IPS-NIHi7 (cell line): ENCODE data around the gene LHX8.
A peak's percentile ranks its signal among the peaks of the same experiment; 100 is the strongest.
"Not testable (repeated sequence)": the region's sequence is repeated elsewhere in the genome, so short reads cannot be mapped to it uniquely, and the experiment has no call there.

Source experiments
- DNase-seq: peaks from one replicate; pipeline ENCODE4 v3.0.0; 2012; ENCODE audit warnings: mixed read lengths; ENCODE audit errors: extremely low spot score

LHX8 gene

GRCh38 chr1:75133750-75134646 is at the start of gene LHX8:
LHX8 (plus strand) TSS chr1:75134388; CDS start chr1:75136615, 2,227 bp downstream.
- no peak for DNase-seq

GRCh38 chr1:75085931-75086330 is 48.3 kb upstream of the LHX8 start:
- DNase-seq = no peak

GRCh38 chr1:75087278-75087677 is 46.9 kb upstream of the LHX8 start:
- DNase-seq = no peak

- DNase-seq = no peak
These were observed 42.0 kb upstream of the LHX8 start for GRCh38 chr1:75092141-75092540.

DNA sequence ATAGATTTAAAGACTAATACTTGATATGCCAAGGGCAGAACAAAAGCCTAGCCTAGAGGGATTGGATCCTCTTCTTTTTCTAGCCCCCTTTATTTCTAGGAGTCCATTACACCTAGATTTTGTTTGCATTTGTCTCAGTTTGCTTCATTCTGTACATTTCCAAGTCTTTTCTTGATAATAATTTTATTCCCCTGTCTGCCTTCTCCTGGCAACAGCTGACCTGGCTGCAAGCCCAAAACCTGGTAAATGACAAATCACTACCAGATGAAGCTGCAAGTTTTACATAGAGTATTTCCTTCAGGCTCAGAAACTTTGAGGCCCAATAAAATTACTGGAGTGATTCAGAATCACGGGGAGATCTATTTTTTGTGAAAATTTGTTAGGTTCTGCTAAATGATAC is 36.5 kb upstream of the LHX8 start:
- DNase-seq = no peak

DNA sequence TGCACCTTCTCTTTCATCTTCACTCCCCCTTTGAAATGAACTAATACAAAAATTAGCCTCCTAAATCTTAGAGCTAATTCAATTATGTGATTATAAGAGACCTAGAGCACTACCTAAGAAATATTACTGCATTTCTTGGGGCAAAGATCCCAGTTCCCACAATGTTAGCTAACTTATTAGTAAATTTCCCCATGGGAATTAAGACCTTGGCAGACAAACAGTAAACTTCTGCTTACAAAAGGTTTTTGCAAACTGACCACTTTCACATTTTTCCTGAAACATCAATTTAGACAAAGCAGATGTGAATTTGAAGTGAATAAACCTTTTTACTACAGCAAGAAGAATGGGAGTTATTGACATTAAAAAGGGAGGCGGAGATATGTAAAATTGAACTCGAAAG is 34.6 kb upstream of the LHX8 start:
- no peak for DNase-seq

GRCh38 chr1:75100481-75101092 is 33.6 kb upstream of the LHX8 start:
- DNase-seq = peak; percentile 10

DNA sequence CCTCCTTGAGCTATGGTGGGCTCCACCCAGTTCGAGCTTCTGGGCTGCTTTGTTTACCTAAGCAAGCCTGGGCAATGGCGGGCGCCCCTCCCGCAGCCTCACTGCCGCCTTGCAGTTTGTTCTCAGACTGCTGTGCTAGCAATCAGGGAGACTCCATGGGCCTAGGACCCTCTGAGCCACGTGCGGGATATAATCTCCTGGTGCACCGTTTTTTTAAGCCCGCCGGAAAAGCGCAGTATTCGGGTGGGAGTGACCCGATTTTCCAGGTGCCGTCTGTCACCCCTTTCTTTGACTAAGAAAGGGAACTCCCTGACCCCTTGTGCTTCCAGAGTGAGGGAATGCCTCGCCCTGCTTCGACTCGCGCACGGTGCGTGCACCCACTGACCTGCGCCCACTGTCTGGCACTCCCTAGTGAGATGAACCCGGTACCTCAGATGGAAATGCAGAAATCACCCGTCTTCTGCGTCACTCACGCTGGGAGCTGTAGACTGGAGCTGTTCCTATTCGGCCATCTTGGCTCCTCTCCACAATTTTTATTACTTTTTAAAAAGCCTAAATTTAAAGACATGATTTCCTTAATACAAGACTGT is 21.7 kb upstream of the LHX8 start:
- DNase-seq = not testable (repeated sequence)

GRCh38 chr1:75115654-75116053 is 18.5 kb upstream of the LHX8 start:
- DNase-seq = no peak

GRCh38 chr1:75123756-75124155 is 10.4 kb upstream of the LHX8 start:
- DNase-seq = no peak

GRCh38 chr1:75124510-75124909 is 9.7 kb upstream of the LHX8 start:
- DNase-seq = no peak

DNA sequence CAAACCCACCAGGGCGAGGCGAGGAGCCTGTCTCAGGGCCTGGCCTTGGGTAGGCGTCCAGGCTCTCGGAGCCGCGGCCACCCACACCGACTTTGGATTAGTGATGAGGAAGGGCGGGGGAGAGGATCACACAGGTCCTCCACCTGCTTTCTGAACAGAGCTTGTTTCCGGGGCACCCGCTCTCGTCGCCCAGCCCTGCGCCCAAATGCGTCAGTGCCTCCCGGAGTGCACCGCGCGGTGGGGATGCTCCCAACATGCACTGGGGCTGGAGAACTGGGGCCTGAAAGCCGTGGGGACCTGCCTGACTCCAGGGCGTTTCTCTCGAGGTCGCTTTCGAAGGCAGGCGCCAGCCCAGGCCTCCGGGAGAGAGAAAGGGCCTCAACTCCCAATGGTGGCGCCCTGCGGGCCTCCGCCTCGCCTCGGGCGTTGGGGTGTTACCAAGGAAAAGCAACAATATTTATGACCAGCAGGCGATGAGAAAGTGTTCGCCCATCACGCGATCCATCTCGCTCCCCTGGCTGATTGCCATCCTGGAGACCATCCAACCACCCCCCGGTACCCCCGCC is 8.9 kb upstream of the LHX8 start:
- no peak for DNase-seq

DNA sequence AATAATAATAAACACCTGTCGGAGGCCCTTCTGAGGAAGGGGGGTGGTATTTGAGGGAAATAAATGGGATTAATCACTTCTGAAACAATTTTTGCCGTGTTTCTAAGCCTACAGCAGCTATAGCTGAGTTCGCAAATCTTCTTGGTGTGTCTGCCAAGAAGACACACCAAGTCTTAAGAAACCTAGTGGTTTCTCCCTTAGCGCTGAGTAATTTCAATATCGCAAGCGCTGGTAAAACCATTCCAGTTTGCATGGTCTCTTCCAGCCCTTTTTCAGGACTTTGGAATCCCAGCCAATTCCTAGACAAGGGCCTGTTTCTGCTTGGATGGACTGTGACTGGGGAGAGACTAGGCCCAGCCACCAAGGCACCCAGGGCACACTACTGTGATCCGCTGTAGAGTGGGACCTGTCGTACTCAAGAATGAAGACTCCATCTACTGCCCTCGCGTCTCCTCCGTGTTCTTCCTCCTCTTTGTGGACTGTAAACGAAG is 7.5 kb upstream of the LHX8 start:
- DNase-seq = no peak

- DNase-seq = no peak
These were observed 6.1 kb upstream of the LHX8 start for GRCh38 chr1:75127916-75128717.

DNA sequence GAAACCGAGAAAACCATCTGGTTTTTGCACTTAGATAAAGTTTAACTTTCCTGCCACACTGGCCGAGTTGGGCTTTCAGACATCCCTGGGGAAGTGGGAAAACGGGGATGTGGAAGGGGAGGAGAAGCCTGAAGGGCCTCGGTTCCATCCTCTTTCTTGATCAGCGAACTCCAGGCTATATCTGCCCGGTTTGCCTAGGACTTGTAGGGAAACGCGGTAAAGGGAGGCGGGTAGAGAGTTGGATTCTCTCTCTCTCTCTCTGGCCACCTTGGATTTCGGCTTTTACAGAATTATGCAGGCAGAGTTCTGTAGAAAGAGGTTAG is 4.6 kb upstream of the LHX8 start:
- no peak for DNase-seq

- DNase-seq = no peak
These were observed 4.0 kb upstream of the LHX8 start for GRCh38 chr1:75129983-75130789.

GRCh38 chr1:75130865-75131564 is 3.2 kb upstream of the LHX8 start:
- peak; percentile 48 for DNase-seq

GRCh38 chr1:75131565-75132241 is 2.5 kb upstream of the LHX8 start:
- DNase-seq = no peak

GRCh38 chr1:75132242-75132811 is 1.9 kb upstream of the LHX8 start:
- DNase-seq = no peak
